GM19397 (cell line): ENCODE results near the gene NDUFB1.
A peak's percentile ranks its signal among the peaks of the same experiment; 100 is the strongest.

Experiments
- ATAC-seq: cut with Tn5 transposase; IDR thresholded peaks from one replicate; pipeline ENCODE4 v1.9.1; 2021; ENCODE audit warnings: mild to moderate bottlenecking, moderate library complexity; ENCODE audit not compliant: unreplicated experiment

Gene NDUFB1

DNA sequence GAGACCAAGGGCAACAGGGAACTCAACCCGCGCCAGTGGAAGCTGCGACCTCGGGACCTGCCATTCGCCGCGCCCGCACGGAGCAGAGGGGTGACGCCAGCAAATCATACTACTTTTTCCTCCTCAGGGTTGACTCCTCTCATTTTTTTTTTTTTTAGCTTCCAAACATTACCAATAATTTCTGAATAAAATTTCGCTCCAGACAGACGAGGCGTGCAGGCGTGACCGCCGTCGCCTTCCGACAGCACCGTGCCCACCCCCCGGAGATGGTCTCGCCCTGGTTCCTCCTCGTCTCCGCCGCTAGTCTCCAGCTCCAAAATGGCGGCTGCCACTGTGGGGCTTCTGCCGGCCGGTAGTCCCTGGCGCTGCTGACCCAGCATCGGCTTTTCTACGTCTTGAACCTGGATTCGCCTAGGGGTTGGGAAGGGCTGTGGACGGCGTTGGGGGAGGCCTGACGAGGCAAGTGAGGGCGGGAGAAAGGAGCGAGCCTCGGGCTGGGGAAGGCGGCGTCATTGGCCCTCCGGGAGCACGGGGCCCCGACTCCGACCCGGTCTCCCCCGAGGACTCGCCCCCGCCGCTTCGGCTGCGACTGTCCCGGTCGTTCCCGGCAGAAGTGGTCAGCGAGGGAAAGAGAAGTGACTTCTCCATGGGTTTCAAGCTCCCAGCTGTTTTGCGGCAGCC is at the start of gene NDUFB1, which contains the start of gene CPSF2:
Gene NDUFB1, minus strand, starts transcription at position 37 of the 681 bp plus-strand sequence. CDS start 4,069 bp downstream, outside the sequence.
Gene CPSF2, plus strand, starts transcription at position 300 of the 681 bp plus-strand sequence. CDS start 9,016 bp downstream, outside the sequence.
- peak; percentile 89 for ATAC-seq

DNA sequence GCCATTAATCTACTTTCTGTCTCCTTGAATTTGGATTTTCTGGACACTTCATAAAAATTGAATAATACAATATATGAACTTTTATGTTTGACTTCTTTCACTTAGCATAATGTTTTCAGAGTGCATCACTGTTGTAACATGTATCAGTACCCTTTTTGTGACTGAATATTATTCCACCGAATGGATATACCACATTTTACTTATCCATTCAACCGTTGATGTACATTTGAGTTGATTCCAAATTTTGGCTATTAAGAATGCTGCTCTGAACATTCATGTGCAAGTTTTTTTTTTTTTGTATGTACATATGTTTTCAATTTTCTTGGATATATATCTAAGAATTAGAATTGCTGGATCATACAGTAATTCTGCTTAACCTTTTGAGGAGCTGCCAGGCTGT is 43.5 kb upstream of the NDUFB1 start:
- no peak for ATAC-seq

DNA sequence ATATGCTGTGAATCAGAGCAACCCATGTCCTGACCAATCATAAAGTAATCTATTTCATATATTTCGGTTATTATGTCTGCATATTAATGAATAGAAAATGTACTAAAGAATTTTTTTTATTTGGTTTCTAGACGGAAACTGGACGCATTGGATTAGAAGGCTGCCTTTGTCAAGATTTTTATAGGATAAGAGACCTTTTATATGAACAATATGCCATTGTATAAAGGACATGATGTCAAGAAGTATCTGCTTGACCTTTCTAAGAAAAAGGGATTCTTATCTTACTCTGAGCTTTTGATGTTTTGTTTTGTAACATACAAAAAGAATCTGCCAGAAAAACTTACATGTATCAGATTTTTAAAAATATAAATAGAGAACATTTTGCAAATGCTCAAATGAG is 40.0 kb upstream of the NDUFB1 start:
- ATAC-seq: no peak

DNA sequence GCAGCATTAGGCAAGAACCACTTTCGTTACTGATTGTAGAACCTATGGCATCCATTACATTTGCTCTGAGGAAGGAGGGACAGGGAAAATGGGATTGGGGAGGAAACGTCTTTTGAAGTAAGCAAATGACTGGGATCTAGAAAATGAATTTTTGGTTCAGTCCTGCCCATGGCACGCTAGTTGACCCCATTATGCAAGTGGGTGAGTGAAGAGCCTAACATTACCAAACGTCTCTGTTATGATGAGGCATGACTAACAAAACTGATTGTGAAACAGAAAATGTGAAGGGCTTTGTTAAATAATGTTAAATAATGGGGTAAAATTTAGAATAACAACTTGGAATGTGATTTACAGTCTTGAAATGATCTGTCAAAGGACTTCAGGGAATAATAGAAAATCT is 39.1 kb upstream of the NDUFB1 start:
- no peak for ATAC-seq

DNA sequence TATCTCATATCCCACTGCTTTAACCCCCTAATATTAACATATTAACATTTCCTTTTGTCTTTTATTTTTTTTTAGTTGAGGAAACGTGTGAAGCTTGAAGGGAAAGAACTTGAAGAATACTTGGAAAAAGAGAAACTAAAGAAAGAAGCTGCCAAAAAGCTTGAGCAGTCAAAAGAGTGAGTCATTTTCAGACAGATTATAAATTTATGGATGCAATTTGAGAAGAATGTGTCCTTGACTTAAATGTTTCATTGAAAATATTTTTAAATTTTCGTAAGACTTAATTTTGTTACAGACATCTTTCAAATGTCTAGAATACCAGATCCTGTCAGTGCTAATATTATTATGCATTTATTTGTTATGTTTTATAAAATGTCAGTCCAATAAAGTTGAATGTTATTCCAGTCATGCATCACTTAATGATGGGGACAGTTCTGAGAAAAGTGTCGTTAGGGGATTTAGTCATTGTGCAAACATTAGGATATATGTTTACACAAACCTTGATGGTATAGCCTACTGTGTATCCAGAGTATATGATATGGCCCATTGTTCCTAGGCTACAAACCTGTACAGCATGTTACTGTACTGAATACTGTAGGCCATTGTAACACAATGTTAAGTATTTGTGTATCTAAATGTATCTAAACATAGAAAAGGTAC is 32.9 kb upstream of the NDUFB1 start:
- ATAC-seq: no peak

DNA sequence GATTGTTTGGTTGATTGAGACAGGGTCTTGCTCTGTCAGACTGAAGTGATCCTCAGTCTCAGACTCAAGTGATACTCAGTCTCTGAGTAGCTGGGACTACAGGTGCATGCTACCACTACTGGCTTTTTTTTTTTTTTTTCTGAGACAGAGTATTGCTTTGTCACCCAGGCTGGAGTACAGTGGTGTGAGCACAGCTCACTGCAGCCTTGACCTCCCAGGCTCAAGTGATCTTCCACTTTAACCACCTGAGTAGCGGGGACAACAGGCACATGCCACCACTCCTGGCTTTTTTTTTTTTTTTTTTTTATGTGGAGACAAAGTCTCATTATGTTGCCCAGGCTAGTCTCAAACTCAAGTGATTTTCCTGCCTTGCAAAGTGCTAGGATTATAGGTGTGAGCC is 32.1 kb upstream of the NDUFB1 start:
- no peak for ATAC-seq

DNA sequence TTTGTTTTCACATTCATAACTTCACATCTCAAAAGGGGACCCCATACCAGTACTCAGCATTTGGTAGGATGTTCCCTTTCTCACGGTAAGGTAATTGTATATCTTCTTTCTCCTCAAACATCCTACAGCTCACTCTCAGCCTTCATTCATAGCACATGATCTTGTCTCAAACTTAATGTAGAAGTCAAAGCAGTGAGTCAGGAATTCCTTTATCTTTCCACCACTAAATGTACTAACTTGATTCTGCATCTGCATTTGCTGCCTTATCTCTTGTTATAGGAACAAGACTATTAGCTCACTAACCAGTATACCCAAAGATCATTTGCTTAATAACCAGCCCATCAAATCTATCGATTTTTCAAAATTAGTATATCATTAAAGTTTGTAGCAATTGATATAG is 23.2 kb upstream of the NDUFB1 start:
- no peak for ATAC-seq

DNA sequence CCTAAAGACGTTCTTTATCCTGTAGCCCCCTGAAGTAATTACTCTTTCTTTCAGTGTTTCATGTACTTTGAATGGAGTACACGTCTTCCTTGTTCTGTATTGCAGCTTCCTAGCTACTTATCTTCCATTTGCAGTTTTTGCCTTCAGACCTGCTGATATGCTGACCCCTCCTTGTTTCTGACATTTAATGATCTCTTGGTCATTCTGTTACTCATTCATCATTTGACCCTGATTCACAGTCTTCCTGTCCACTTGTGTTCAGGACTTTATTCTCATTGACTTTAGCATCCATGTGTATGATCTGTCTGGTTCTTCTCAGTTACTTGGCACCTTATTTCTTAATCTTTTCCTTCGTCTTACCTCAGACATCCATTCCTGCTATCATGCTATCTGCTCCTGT is 22.5 kb upstream of the NDUFB1 start:
- no peak for ATAC-seq

DNA sequence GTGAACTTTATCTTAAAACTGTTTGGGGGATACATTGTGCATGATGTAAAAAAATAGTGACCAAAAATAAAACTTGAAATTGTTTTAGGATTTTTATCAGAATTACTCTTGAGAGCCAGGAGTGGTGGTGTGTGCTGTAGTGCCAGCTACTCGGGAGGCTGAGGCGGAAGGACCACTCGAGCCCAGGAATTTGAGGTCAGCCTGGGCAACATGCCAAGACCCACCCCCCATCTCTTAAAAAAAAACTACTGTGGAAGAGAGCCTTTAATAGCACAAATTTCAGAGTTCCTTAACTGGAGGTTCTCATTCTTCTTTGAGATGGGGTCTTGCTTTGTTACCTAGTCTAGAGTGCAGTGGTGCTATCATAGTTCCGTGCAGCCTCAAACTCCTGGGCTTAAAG is 21.8 kb upstream of the NDUFB1 start:
- ATAC-seq: no peak

DNA sequence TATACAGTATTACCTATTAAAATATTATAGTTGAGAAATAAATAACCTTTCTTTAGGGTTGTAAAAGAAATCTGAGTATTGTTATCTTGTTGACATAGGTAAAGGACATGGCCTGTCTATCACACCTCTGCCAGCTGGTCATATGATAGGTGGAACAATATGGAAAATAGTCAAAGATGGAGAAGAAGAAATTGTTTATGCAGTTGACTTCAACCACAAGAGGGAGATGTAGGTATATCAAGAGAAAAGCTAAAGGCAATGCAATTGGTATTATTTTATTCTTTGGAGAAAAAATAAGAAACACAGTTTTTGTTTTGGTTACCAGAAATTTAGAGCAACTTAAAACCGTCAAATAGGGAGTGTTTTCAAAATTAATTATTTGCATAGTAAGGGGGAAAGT is 13.8 kb upstream of the NDUFB1 start:
- no peak for ATAC-seq

DNA sequence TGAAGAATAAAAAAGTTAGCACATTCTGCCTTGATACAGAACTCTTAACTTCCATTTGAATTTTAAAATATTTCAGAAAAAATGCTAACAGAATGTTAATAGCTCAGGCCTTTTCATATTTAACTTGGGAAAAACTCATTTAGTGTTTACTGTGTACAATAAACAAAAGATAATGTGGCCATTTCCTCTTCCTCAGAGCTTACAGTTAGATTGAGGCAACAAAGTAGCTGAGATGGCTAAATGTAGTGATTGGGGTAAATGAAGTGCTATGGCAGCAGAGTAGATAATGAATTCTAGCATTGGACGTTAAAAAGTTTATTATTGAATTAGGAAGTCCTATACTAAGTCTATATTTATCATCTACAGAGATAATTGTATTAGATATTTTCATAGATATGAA is 12.9 kb upstream of the NDUFB1 start:
- no peak for ATAC-seq

DNA sequence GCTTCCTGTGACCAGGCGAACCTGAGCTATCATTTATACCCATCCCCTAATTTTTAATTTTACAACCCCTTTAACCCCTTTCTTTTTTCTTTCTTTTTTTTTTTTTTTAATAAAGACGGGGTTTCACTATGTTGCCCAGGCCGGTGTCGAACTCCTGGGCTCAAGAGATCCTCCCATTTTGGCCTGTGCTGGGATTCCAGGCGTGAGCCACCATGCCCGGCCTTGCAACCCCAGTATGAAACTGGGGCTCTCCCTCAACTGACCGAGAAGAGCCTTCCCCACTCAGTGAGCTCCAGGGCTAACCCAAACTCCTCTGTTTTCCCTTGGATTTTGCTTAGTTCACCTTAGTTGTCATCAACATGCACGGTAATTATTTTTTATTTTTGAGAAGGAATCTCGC is 1.3 kb upstream of the NDUFB1 start:
- ATAC-seq: no peak

DNA sequence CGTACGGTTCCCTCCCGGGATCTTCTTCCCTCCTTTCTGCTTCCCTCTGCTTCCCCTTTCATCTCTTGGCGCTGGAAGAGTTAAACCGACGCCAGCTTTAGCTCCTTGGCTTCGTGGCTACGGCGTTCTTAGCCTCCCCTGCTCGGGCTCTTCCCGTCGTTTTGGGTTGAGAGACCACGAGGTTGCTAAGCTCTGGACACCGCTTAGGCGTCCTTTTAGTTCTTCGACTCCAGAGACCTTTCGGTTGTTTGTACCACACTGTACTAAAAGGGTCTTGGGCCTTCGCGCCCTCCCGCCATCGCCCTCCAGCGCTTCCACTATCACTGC is 808 bp upstream of the NDUFB1 start:
- ATAC-seq: peak; percentile 7

DNA sequence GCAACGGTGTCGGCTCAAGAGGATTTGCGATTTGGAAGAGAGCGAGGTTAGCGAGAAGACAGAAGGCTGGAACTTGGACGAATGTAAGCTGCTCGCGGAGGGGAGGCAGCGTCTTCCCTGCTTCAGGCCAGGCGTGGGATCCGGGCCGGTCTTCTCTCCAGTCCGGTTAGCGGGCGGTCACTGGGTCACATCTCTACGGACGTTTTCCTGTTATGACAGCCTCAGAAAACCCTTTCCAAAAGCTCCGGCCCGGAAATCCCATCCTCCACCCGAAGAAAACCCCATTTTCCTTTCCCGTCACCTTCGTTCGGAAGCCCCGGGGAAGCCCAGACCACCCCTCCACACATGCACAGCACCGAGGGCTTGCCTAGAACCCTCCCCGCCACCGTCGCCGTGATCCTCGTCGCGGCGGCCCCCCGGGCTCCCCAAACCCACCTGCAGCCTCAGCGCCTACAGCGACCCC is 268 bp downstream of the NDUFB1 start:
- ATAC-seq: no peak

DNA sequence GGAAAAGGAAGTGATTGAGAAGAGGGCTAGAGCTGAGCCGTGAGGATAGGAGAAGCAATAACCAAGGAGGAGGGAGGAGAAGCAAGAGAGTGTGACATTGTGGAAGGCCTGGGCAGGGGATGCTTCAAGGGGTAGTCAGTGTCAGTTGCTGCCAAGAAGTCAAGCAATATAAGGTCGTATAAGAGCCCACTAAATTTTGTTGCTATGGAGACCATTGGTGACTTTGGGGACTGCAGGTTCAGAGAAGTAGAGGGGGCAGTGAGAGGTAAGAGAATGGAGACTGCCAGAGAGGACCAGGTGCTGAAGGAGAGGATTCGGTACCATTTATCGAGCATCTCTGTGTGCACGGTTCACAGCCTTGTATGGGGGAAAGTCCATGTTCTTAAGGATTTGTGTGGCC is 12.0 kb downstream of the NDUFB1 start:
- no peak for ATAC-seq

DNA sequence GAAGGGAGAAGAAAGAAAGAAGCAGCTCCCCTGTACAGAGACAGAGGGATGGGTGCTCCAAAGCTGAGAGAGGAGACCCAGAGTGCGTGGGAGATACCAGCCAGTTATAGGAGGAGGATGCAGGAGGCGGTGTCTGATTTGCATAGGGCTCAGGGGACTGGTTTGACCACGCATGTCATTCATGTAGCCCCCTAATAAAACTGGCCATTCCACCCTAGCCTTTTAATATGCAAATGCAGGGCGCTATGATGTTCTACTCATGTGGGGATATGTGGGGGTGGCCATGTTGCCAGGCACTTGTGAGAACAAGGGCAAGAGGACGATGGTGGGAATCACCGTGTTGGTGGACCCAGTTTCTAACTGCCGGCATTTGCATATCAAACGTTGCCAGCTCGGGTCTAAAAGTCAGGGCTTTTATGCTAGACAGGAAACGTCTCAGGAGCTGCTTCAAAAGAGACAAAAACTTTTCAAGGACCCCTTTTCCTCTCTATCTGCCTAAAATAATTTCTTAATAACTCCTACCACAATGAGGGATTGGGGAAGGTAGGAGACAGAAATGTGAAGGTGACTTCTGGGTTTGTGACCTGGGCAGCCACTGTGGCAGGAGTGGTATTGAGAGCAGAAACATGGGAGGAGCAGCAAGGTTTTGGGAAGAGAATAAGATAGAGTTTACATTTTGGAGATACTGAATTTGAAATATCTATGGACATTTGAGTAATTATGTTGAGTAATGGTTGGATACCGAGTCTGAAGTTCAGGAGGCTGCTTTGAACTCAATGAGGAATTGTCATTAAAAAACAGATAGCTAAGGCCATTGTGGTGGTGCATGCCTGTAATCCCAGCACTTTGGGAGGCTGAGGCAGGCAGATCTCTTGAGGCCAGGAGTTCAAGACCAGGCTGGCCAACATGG is 12.9 kb downstream of the NDUFB1 start:
- no peak for ATAC-seq

DNA sequence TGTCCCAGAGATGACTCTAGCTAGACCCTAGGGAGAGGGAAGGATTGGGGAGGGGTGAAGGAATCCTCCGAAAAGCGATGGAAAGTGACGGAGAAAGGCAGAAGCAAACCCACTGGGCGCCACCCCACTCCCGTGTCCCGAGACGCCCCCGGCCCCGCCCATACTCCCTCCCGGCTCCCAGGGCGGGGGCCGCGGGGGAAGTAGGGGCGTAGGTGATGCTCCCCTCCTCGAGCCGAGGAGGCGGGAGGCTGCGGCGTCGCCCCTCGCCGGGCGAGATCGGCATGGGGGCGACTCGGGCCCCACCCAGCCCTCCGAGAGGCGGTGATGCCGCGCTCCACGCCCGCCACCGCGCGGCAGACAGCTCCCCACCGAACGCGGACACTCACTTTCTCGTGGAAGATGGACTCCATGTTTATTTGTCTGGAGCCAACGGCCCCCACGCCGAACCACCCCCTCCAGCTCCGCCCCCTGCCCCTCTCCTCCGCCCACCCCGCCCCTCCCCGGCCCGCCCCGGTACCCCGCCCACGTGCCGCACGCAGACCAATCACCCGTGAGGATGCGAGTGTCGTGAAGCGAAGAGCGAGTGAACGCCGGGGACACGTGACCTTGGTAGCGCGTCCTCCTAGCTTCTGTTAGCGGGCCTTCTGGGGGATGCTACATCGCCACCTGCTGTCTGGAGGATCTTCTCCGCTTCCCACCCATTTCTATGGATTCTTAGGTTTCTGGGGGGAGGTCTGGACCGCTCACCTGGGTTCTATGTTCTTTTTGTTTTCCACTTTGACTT is 15.2 kb downstream of the NDUFB1 start, which contains the start of gene ATXN3:
Gene ATXN3, minus strand, starts transcription at position 440 of the 784 bp plus-strand sequence. Its CDS starts 30 bp downstream, at position 410.
- ATAC-seq: peak; percentile 91

DNA sequence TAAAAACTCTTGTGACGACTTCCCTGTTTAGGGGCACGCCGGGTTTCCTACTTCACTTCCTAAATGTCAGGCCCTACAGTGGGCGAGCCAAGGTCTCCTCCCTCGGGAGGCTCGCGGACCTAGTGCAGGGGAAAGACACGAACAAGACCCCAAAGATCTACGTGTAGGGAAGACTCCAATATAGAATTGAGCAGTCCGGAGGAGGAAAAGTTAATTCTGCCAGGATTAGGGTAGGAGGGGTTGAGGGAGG is 15.7 kb downstream of the NDUFB1 start:
- peak; percentile 9 for ATAC-seq

DNA sequence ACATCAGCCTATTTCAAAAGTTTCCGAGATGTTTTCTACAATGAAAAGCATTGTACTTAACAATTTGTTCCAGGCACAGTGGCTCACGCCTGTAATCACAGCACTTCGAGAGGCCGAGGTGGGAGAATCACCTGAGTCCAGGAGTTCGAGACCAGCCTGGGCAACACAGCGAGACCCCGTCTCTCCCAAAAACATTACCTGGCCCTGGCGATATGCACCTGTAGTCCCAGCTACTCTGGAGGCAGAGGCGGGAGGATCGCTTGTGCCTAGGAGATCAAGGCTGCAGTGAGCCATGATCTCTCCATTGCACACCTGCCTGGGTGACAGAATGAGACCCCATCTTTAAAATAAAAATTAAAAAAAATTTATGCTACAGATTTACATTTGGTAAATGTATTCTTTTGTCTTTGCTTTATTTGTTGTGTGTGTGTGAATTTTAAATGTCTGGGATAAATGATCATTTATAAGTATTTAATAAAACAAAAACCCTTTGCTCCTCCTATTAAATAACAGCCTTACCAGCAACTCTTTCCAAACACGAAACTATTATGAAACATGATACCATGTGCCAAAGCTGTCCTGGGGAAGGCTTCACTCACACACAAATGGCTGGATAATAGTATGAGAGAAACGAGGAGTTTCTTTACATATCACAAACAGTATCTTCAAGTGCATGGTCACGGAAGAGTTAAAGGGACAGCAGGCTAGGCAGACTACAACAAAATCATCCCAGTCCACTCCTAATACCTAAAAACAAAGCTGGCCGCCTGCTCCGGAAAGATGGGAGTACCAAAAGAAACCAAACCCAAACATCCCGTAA is 16.2 kb downstream of the NDUFB1 start:
- no peak for ATAC-seq

DNA sequence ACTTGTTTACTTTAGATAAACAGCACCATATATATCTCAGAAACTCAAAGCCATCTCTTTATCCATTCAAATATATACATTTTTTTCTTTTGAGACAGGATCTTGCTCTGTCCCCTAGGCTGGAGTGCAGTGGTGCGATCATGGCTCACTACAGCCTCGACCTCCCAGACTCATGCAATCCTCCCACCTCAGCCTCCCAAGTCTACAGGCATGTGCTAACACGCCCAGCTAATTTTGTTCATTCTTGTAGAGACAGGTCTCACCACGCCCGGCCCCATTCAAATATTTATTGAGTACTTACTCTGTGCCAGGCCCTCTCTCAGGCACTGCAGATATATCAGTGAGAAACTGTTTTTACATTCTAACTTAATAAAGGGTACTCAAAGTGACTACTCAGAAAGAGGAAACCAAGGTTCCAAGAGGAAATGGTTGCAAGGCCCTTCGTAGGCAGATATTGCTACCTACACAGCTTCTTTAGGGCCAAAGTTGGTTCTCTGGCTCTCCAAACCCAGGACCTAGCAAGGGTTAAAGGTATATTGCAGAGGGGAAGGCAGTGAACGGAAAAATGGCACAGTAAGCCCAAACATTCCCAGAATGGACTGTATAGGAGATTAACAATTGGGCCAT is 18.0 kb downstream of the NDUFB1 start:
- no peak for ATAC-seq
